Loucy (cell line): ENCODE results near the gene DROSHA.

Experiments used
- CTCF ChIP-seq: fragments of 200-600 bp; sonication (generic); conservative IDR thresholded peaks from 2 replicates; pipeline ENCODE4 v1.5.1; 2014; ENCODE audit warnings: mild to moderate bottlenecking, antibody characterized with exemption, low read length
- EZH2phosphoT487 ChIP-seq: fragments of 200-600 bp; IDR thresholded peaks from 2 replicates; pipeline ENCODE4 v1.6.1; 2018; ENCODE audit warnings: antibody characterized with exemption, mild to moderate bottlenecking, moderate library complexity, borderline replicate concordance

- no peak for TF ChIP-seq CTCF
- TF ChIP-seq EZH2phosphoT487, result no peak
These were observed 36.5 kb upstream of the DROSHA start for GRCh38 chr5:31568302-31568835.
